Gastrocnemius medialis (tissue), 4 donors: ENCODE measurements around the gene P2RX2.

Experiments
- POLR2A ChIP-seq, 2 donors: fragments of 450-650 bp; IDR thresholded peaks; one replicate each; pipeline ENCODE4 v1.6.1; 2017; ENCODE audit warnings: antibody characterized with exemption in 2 of 2, mild to moderate bottlenecking in 2 of 2, moderate library complexity in 2 of 2
- TF ChIP-seq, protein P1 (sequence below), 5 experiments: fragments of 450-650 bp in 3 of 5; fragments of 200-600 bp in 2 of 5; sonication (generic) in 2 of 5; IDR thresholded peaks in 4 of 5; conservative IDR thresholded peaks in 1 of 5; 1 replicate in 4 of 5; 2 replicates in 1 of 5; pipeline ENCODE4 v1.5.1; 2016 to 2019; ENCODE audit warnings: antibody characterized with exemption in 5 of 5, mild to moderate bottlenecking in 3 of 5, moderate library complexity in 3 of 5

DNA sequence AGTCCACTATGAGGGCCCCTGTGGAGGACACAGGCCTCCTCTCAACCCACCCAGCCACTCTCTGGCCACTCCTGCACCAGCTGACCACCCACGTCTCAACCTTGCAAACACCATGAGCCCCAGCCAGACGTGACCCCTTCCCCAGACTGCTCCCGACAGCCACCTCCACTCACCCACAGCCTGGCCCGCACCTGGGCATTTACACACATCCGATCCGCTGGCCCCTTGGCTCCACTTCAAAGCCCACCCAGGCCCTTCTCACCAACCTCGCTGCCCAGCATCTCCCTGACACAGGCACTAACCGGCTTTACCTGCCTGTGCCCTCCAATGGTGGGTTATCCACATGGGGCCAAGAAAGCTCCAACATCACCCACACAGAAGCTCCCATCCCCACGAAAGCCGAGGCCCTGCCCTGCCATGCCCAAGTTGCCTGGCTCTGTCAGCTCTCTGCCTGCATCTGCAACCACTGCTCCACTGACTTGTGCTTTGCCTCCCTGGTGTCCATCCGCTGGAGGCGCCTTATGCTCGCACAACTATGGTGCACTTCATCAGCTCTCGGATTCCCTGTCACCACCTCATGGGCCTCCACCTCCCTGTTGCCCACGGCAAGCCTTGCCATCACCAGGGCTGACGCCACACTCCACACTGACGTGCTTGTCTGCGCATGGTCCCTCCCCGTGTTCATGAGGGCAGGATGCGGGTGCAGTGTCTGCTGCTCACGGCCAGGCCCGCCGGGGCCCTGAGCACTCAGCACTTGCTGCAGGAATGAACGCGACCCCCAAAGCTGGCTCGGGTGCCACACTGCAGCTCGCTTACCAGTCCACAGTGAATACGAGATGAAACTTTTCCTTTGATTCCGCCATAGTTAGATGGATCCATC, 16.7 kb downstream of the P2RX2 start:
- TF ChIP-seq, protein P1, sequence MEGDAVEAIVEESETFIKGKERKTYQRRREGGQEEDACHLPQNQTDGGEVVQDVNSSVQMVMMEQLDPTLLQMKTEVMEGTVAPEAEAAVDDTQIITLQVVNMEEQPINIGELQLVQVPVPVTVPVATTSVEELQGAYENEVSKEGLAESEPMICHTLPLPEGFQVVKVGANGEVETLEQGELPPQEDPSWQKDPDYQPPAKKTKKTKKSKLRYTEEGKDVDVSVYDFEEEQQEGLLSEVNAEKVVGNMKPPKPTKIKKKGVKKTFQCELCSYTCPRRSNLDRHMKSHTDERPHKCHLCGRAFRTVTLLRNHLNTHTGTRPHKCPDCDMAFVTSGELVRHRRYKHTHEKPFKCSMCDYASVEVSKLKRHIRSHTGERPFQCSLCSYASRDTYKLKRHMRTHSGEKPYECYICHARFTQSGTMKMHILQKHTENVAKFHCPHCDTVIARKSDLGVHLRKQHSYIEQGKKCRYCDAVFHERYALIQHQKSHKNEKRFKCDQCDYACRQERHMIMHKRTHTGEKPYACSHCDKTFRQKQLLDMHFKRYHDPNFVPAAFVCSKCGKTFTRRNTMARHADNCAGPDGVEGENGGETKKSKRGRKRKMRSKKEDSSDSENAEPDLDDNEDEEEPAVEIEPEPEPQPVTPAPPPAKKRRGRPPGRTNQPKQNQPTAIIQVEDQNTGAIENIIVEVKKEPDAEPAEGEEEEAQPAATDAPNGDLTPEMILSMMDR (IDR thresholded peaks at IDR 0.05 in 4 of 5, conservative IDR thresholded peaks at IDR 0.05 in 1 of 5) = no peak
- TF ChIP-seq POLR2A (IDR thresholded peaks at IDR 0.05) = no peak
